Right atrium auricular region (tissue), 2 donors: Measurements from ENCODE around the gene TMEM245. TPM values are rescaled to one million over a fixed set of nuclear protein-coding genes. Genes with fewer than 3 reads are reported as not detected.

Experiments used
- DNase-seq: peaks from one replicate; pipeline ENCODE4 v3.0.0-alpha.2; 2019; ENCODE audit warnings: low spot score
- H3K27ac ChIP-seq, 2 donors: fragments of 200-600 bp; sonication (generic); 1 replicate in 1 of 2; 2 replicates in 1 of 2; pipeline ENCODE4 v1.5.1; 2016 to 2019
- H3K27me3 ChIP-seq, 2 donors: fragments of 200-600 bp; sonication (generic); one replicate each; pipeline versions ENCODE4 v1.5.1 to v1.6.0; 2017 to 2019
- H3K36me3 ChIP-seq: fragments of 200-600 bp; sonication (generic); one replicate; pipeline ENCODE4 v1.5.1; 2016
- H3K4me1 ChIP-seq, 2 donors: fragments of 200-600 bp; sonication (generic); one replicate each; pipeline versions ENCODE4 v1.5.1 to v1.6.0; 2017 to 2019
- H3K4me3 ChIP-seq, 2 donors: fragments of 200-600 bp; sonication (generic); 1 replicate in 1 of 2; 2 replicates in 1 of 2; pipeline ENCODE4 v1.5.1; 2017 to 2019; ENCODE audit warnings: mild to moderate bottlenecking in 1 of 2, moderate library complexity in 1 of 2
- H3K9me3 ChIP-seq, 2 donors: fragments of 200-600 bp; sonication (generic); one replicate each; pipeline ENCODE4 v1.5.1; 2019
- total RNA-seq, 2 donors: library from RNA; depleted of rRNA; stranded (reverse); fragments of >200 nt; gene quantifications; one replicate each; pipeline ENCODE4 v1.1.0, GENCODE V29; 2016
- TF ChIP-seq, protein P1 (sequence below), 2 donors: fragments of 200-600 bp; sonication (generic); IDR thresholded peaks; one replicate each; pipeline ENCODE4 v1.5.1; 2019; ENCODE audit warnings: antibody characterized with exemption in 2 of 2

Gene TMEM245
- total RNA-seq, 2 donors from 2014 or later, result 89.0 to 95.1 TPM

DNA sequence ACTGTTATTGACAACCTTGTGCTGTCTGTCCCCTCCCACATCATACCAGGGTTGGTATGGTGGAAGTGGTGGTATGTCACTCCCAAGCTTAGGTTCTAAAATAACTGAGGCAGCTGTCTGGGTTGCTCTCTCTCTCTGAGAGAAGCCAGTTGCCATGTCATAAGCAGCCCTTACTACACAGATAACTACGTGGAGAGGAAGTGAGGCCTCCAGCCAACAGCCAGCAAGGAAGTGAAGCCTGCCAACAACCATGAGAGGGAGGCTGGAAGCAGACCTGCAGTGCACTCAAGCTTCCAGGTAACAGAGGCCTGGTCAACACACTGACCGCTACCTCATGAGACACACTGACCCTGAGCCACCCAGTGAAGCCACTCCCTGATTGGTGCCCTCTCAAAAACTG lies 125.1 kb downstream of the TMEM245 start:
- peak; percentile 66 for DNase-seq
- H3K4me1 ChIP-seq, result peaks cover 0 to 61% of the 10 kb centered on the region in 2 donors

DNA sequence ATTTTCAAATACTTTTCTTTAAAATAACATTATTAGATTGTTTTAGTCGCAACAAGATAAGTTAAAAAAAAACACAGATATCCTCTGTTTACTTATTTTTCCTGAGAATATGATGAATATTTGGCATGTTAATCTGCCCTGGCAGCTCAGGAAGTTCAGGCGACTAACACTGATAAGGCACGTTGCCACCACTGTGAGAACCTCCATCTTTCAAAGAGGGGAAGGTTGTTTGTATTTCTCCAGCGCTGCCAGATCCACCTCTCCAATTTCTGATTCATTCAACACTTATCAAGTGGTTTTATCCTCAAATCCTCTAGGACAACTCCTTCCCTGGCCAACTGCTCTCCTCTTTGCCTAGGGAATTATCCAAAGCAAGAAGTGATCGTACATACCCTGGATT lies 128.3 kb downstream of the TMEM245 start:
- Histone ChIP-seq H3K27ac (peak overlapping the region; percentile 56 to 64), H3K9me3 (no peaks in the 10 kb centered on the region), H3K36me3 (peaks cover 14% of the 10 kb centered on the region), H3K4me1 (peaks cover 0 to 48% of the 10 kb centered on the region in 2 donors), H3K4me3 (no peak overlapping the region), H3K27me3 (no peaks in the 10 kb centered on the region)
- DNase-seq, result no peak
- TF ChIP-seq, protein P1, sequence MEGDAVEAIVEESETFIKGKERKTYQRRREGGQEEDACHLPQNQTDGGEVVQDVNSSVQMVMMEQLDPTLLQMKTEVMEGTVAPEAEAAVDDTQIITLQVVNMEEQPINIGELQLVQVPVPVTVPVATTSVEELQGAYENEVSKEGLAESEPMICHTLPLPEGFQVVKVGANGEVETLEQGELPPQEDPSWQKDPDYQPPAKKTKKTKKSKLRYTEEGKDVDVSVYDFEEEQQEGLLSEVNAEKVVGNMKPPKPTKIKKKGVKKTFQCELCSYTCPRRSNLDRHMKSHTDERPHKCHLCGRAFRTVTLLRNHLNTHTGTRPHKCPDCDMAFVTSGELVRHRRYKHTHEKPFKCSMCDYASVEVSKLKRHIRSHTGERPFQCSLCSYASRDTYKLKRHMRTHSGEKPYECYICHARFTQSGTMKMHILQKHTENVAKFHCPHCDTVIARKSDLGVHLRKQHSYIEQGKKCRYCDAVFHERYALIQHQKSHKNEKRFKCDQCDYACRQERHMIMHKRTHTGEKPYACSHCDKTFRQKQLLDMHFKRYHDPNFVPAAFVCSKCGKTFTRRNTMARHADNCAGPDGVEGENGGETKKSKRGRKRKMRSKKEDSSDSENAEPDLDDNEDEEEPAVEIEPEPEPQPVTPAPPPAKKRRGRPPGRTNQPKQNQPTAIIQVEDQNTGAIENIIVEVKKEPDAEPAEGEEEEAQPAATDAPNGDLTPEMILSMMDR (IDR thresholded peaks at IDR 0.05), result no peak

More for the DNA sequence above, 125.1 kb downstream of the TMEM245 start:
- Histone ChIP-seq H3K36me3 (peaks cover 14% of the 10 kb centered on the region), H3K27me3 (no peaks in the 10 kb centered on the region), H3K27ac (peak overlapping the region; percentile 68 to 78), H3K4me3 (no peak overlapping the region), H3K9me3 (no peaks in the 10 kb centered on the region)
- TF ChIP-seq, protein P1 (IDR thresholded peaks at IDR 0.05), result no peak

DNA sequence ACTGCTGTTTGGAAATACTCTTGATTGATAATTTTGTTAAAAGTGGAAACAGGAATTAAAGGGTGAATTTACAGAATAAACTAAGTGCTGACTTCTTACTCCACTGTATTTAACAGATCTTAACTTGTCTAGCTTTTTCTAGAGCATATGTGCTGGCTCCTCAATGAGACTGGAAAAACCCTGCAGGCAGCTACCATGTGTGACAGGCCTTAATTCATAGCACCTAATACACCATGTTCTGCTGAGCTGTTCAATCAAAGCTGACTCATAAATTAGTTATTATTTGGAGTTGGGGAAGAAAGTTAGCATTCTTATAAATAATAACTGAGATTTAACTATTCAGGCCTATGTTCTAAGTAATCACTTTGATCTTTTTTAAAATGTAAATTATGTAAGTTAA lies 135.9 kb downstream of the TMEM245 start:
- H3K9me3 ChIP-seq, result no peaks in the 10 kb centered on the region
- no peaks in the 10 kb centered on the region for H3K27me3 ChIP-seq
- no peak overlapping the region for H3K4me3 ChIP-seq
- peaks cover 19% of the 10 kb centered on the region for H3K36me3 ChIP-seq
- DNase-seq, result no peak
- H3K4me1 ChIP-seq, result no peaks in the 10 kb centered on the region
- TF ChIP-seq, protein P1 (IDR thresholded peaks at IDR 0.05), result no peak
- no peak overlapping the region for H3K27ac ChIP-seq

DNA sequence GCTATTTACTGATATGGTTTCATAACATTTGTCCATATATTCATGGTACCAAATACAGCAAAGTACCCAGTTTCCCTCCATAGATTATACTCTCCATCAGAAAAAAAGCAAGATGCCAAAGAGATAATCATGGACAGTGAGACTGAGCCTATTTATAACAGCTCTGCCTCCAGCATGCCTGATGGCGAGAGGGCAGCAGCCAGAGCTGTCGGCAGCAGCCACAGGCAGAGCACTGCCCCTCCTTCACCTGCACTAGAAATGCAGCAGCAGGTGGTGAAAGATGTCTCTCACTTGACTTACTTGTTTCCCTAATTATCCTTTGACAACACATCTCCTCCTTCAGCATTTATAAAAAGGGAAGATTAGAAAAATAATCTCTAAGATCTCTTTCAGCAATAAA lies 138.9 kb downstream of the TMEM245 start:
- H3K4me3 ChIP-seq, result no peak overlapping the region
- TF ChIP-seq, protein P1 (IDR thresholded peaks at IDR 0.05), result no peak
- no peaks in the 10 kb centered on the region for H3K9me3 ChIP-seq
- no peak for DNase-seq
- H3K27me3 ChIP-seq, result no peaks in the 10 kb centered on the region
- H3K4me1 ChIP-seq, result no peaks in the 10 kb centered on the region
- peak overlapping the region; percentile 13 to 37 for H3K27ac ChIP-seq
- H3K36me3 ChIP-seq, result peaks cover 24% of the 10 kb centered on the region

DNA sequence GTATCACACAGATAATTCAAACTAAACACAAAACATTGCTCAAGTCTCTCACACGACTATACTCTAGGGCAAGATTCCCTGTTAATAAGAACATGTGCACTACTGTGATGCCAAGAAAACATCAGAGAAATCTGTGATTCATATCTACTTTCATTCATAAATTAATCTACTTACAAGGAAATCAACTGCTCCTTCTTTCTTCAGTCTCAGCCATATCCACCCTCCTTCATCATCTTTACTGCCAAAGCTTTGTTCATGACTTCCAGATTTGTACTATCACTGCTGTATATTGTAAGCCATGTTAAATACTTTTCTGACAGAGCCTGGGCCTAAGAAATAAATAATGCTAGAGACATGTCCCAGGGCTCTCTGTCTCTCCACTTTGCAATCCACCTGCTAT lies 141.5 kb downstream of the TMEM245 start:
- TF ChIP-seq, protein P1 (IDR thresholded peaks at IDR 0.05), result no peak
- H3K27me3 ChIP-seq, result no peaks in the 10 kb centered on the region
- peaks cover 24% of the 10 kb centered on the region for H3K36me3 ChIP-seq
- H3K27ac ChIP-seq, result no peak overlapping the region
- no peak for DNase-seq
- H3K4me1 ChIP-seq, result peaks cover 0 to 14% of the 10 kb centered on the region in 2 donors
- no peaks in the 10 kb centered on the region for H3K9me3 ChIP-seq
- no peak overlapping the region for H3K4me3 ChIP-seq

DNA sequence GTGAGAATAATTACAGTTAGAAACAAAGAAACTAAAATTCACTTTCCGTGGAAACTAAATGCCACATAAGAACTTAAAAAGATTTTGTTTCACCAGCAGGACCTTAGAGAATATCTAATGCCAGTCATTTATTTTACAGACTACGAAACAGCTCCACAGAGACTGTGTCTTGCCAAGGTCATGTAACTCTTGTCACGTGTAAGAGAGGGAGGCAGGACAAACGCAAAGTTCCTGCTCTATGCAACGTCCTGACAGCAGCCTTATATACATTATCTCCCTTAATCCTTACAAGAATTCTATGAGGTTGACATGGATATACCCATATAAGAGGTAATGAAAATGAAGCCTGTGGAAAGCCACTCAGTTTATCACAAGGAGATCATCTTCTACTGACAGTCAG lies 145.9 kb downstream of the TMEM245 start:
- DNase-seq, result no peak
- H3K36me3 ChIP-seq, result peaks cover 12% of the 10 kb centered on the region
- no peaks in the 10 kb centered on the region for H3K9me3 ChIP-seq
- H3K27me3 ChIP-seq, result no peaks in the 10 kb centered on the region
- peaks cover 0 to 32% of the 10 kb centered on the region in 2 donors for H3K4me1 ChIP-seq
- H3K4me3 ChIP-seq, result no peak overlapping the region
- H3K27ac ChIP-seq, result peak overlapping the region; percentile 57 to 85
- TF ChIP-seq, protein P1 (IDR thresholded peaks at IDR 0.05), result no peak
